ENCODE measurements around the gene UBXN10.

GRCh38 chr1:20137604-20138003, 48.3 kb upstream of the UBXN10 start:
- TF ChIP-seq POLR2AphosphoS5 (IDR thresholded peaks at IDR 0.05; ENCODE audit: low read depth, low read length) = no peak
- TF ChIP-seq RNF2 (IDR thresholded peaks at IDR 0.05; ENCODE audit: borderline replicate concordance, low read depth, low read length, missing control alignments, poor library complexity, severe bottlenecking) = no peak
- no peak for TF ChIP-seq GABPA (IDR thresholded peaks at IDR 0.05; ENCODE audit: borderline replicate concordance, insufficient read depth, low read length)
- TF ChIP-seq EZH2 (IDR thresholded peaks at IDR 0.05; ENCODE audit: low read depth, low read length, severe bottlenecking) = no peak
- TF ChIP-seq USF2 (IDR thresholded peaks at IDR 0.05; ENCODE audit: low read length) = no peak
- no peak for TF ChIP-seq CHD2 (IDR thresholded peaks at IDR 0.05; ENCODE audit: low read length)
- TF ChIP-seq TEAD4 (IDR thresholded peaks at IDR 0.05; ENCODE audit: low read depth, low read length) = no peak
- TF ChIP-seq CTCF (IDR thresholded peaks at IDR 0.05; ENCODE audit: control extremely low read depth in 1 of 3, insufficient read depth in 1 of 3, low read depth in 1 of 3, low read length in 3 of 3) = no peak
